KG1 (cell line): ENCODE measurements around the gene ALPI.
"Not testable (repeated sequence)": the region's sequence is repeated elsewhere in the genome, so short reads cannot be mapped to it uniquely, and the experiment has no call there.

ENCODE experiments used
- DNase-seq: peaks from one replicate; lab custom pipeline; 2025; lab: John Stamatoyannopoulos, UW

ALPI gene

GRCh38 chr2:232421189-232421785, 34.7 kb upstream of the ALPI start:
- DNase-seq, result no peak

GRCh38 chr2:232422051-232422450, 33.9 kb upstream of the ALPI start:
- no peak for DNase-seq

- DNase-seq, result not testable (repeated sequence)
Observed at GRCh38 chr2:232422996-232423395, 33.0 kb upstream of the ALPI start.

- DNase-seq, result not testable (repeated sequence)
Observed at GRCh38 chr2:232423407-232423806, 32.5 kb upstream of the ALPI start.

GRCh38 chr2:232431705-232432590, 24.0 kb upstream of the ALPI start:
- DNase-seq, result no peak

GRCh38 chr2:232432598-232433184, 23.3 kb upstream of the ALPI start:
- no peak for DNase-seq

GRCh38 chr2:232433622-232434021, 22.3 kb upstream of the ALPI start:
- not testable (repeated sequence) for DNase-seq

GRCh38 chr2:232434091-232434490, 21.9 kb upstream of the ALPI start:
- DNase-seq, result no peak

GRCh38 chr2:232434563-232435374, 21.2 kb upstream of the ALPI start:
- DNase-seq, result no peak

GRCh38 chr2:232435375-232435648, 20.6 kb upstream of the ALPI start:
- no peak for DNase-seq

- no peak for DNase-seq
Observed at GRCh38 chr2:232435805-232436204, 20.1 kb upstream of the ALPI start.

- DNase-seq, result no peak
Observed at GRCh38 chr2:232436381-232437194, 19.4 kb upstream of the ALPI start.

GRCh38 chr2:232437195-232437571, 18.8 kb upstream of the ALPI start:
- DNase-seq, result no peak

- DNase-seq, result no peak
Observed at GRCh38 chr2:232438091-232438490, 17.9 kb upstream of the ALPI start.

- DNase-seq, result no peak
Observed at GRCh38 chr2:232438951-232439757, 16.8 kb upstream of the ALPI start.

- DNase-seq, result no peak
Observed at GRCh38 chr2:232439758-232440135, 16.2 kb upstream of the ALPI start.

- DNase-seq, result peak; percentile 75
Observed at GRCh38 chr2:232440220-232441018, 15.5 kb upstream of the ALPI start.

GRCh38 chr2:232441147-232441651, 14.8 kb upstream of the ALPI start:
- DNase-seq, result no peak

- DNase-seq, result not testable (repeated sequence)
Observed at GRCh38 chr2:232441922-232442321, 14.0 kb upstream of the ALPI start.

GRCh38 chr2:232442431-232442830, 13.5 kb upstream of the ALPI start:
- DNase-seq, result not testable (repeated sequence)
